H9 (cell line): ENCODE measurements around the gene MARCHF10. TPM values are rescaled to one million over a fixed set of nuclear protein-coding genes. Genes with fewer than 3 reads are reported as not detected.

Source experiments
- DNase-seq: peaks from one replicate; pipeline ENCODE4 v3.0.0-alpha.2; 2017
- H2AFZ ChIP-seq: one replicate; pipeline ENCODE4 v1.6.1; 2013; ENCODE audit warnings: mild to moderate bottlenecking, low read length, control low read depth, moderate library complexity
- H2AK5ac ChIP-seq: 2 replicates; pipeline ENCODE4 v1.6.1; 2013; ENCODE audit warnings: low read length, control low read depth, mixed read lengths; ENCODE audit not compliant: insufficient read length
- H2BK120ac ChIP-seq: one replicate; pipeline ENCODE4 v1.6.1; 2013; ENCODE audit warnings: low read depth, mild to moderate bottlenecking, low read length, control low read depth, inconsistent platforms; ENCODE audit not compliant: poor library complexity, severe bottlenecking
- H2BK12ac ChIP-seq: 2 replicates; pipeline ENCODE4 v1.6.1; 2013; ENCODE audit warnings: low read length, control low read depth, mixed read lengths, low read depth; ENCODE audit not compliant: insufficient read length
- H2BK15ac ChIP-seq: 2 replicates; pipeline ENCODE4 v1.6.1; 2013; ENCODE audit warnings: low read depth, low read length, control low read depth
- H2BK20ac ChIP-seq: one replicate; pipeline ENCODE4 v1.6.1; 2013; ENCODE audit warnings: low read depth, mild to moderate bottlenecking, low read length, control low read depth, inconsistent platforms; ENCODE audit not compliant: poor library complexity, severe bottlenecking
- H2BK5ac ChIP-seq: 2 replicates; pipeline ENCODE4 v1.6.1; 2013; ENCODE audit warnings: low read length, control low read depth, mixed read lengths; ENCODE audit not compliant: insufficient read length
- H3K14ac ChIP-seq: 2 replicates; pipeline ENCODE4 v1.6.1; 2013; ENCODE audit warnings: low read length, control low read depth; ENCODE audit not compliant: insufficient read depth
- H3K18ac ChIP-seq: 2 replicates; pipeline ENCODE4 v1.6.1; 2013; ENCODE audit warnings: low read depth, mild to moderate bottlenecking, mixed read lengths, low read length, control low read depth; ENCODE audit not compliant: insufficient read length
- H3K23ac ChIP-seq: 2 replicates; pipeline ENCODE4 v1.6.1; 2013; ENCODE audit warnings: low read length, control low read depth, mixed read lengths, low read depth; ENCODE audit not compliant: insufficient read length
- H3K23me2 ChIP-seq: 2 replicates; pipeline ENCODE4 v1.6.1; 2013; ENCODE audit warnings: low read depth, mild to moderate bottlenecking, mixed read lengths, low read length, control low read depth; ENCODE audit not compliant: insufficient read length, poor library complexity, severe bottlenecking
- H3K27ac ChIP-seq: 2 replicates; pipeline ENCODE4 v1.5.1; 2013; ENCODE audit warnings: low read length, control low read depth, mixed read lengths, low read depth; ENCODE audit not compliant: insufficient read length
- H3K27me3 ChIP-seq: 2 replicates; pipeline ENCODE4 v1.6.1; 2013; ENCODE audit warnings: low read length, control low read depth, inconsistent platforms; ENCODE audit not compliant: insufficient read depth
- H3K4ac ChIP-seq: 2 replicates; pipeline ENCODE4 v1.6.1; 2013; ENCODE audit warnings: low read depth, mild to moderate bottlenecking, control low read depth, inconsistent platforms, low read length, moderate library complexity
- H3K4me1 ChIP-seq: 2 replicates; pipeline ENCODE4 v1.6.1; 2013; ENCODE audit warnings: low read length, control low read depth, inconsistent platforms; ENCODE audit not compliant: insufficient read depth
- H3K4me2 ChIP-seq: 2 replicates; pipeline ENCODE4 v1.6.1; 2013; ENCODE audit warnings: low read length, control low read depth, mixed read lengths; ENCODE audit not compliant: insufficient read length, insufficient read depth
- H3K56ac ChIP-seq: 2 replicates; pipeline ENCODE4 v1.6.1; 2013; ENCODE audit warnings: low read depth, mild to moderate bottlenecking, mixed read lengths, low read length, control low read depth; ENCODE audit not compliant: insufficient read length
- H3K79me1 ChIP-seq: 2 replicates; pipeline ENCODE4 v1.6.1; 2013; ENCODE audit warnings: low read depth, mild to moderate bottlenecking, moderate library complexity, low read length, control low read depth, inconsistent platforms; ENCODE audit not compliant: insufficient read depth, poor library complexity, severe bottlenecking
- H3K79me2 ChIP-seq: 2 replicates; pipeline ENCODE4 v1.6.1; 2013; ENCODE audit warnings: low read length, control low read depth, inconsistent platforms; ENCODE audit not compliant: insufficient read depth
- H3K9ac ChIP-seq: 2 replicates; pipeline ENCODE4 v1.6.1; 2013; ENCODE audit warnings: low read length, control low read depth, mixed read lengths; ENCODE audit not compliant: insufficient read length; ENCODE audit errors: extremely low read depth
- H3K9me3 ChIP-seq: one replicate; pipeline ENCODE4 v1.6.1; 2013; ENCODE audit warnings: low read depth, low read length, inconsistent platforms; ENCODE audit not compliant: control insufficient read depth
- H3T11ph ChIP-seq: one replicate; pipeline ENCODE4 v1.6.1; 2013; ENCODE audit warnings: mild to moderate bottlenecking, low read length, control low read depth, inconsistent platforms
- H4K20me1 ChIP-seq: one replicate; pipeline ENCODE4 v1.6.1; 2013; ENCODE audit not compliant: control insufficient read depth, insufficient read length, insufficient read depth
- H4K5ac ChIP-seq: 2 replicates; pipeline ENCODE4 v1.6.1; 2013; ENCODE audit warnings: low read depth, mild to moderate bottlenecking, mixed read lengths, low read length, control low read depth; ENCODE audit not compliant: insufficient read length
- H4K8ac ChIP-seq: replicated peaks from 2 replicates; pipeline ENCODE4 v1.6.1; 2013; ENCODE audit warnings: low read length, control low read depth, mixed read lengths, low read depth; ENCODE audit not compliant: insufficient read length
- H4K91ac ChIP-seq: 2 replicates; pipeline ENCODE4 v1.6.1; 2013; ENCODE audit warnings: low read depth, mild to moderate bottlenecking, moderate library complexity, mixed read lengths, low read length, control low read depth; ENCODE audit not compliant: insufficient read length
- H3K27ac Mint-ChIP-seq, 3 experiments: 2 replicates in 2 of 3; 3 replicates in 1 of 3; pipeline ENCODE4 v1.8.0; 2020 to 2021; ENCODE audit warnings: mixed read lengths in 3 of 3, mild to moderate bottlenecking in 1 of 3, moderate library complexity in 1 of 3
- H3K27me3 Mint-ChIP-seq: 2 replicates; pipeline ENCODE4 v1.8.0; 2021; ENCODE audit warnings: low read depth, mild to moderate bottlenecking, moderate library complexity, mixed read lengths
- H3K36me3 Mint-ChIP-seq, 3 experiments: 2 replicates in 2 of 3; 3 replicates in 1 of 3; pipeline ENCODE4 v1.8.0; 2020 to 2021; ENCODE audit warnings: low read depth in 3 of 3, mixed read lengths in 3 of 3; ENCODE audit not compliant: insufficient read depth in 1 of 3
- H3K4me1 Mint-ChIP-seq, 2 experiments: 2 replicates each; pipeline ENCODE4 v1.8.0; 2020; ENCODE audit warnings: mixed read lengths in 2 of 2
- H3K4me3 Mint-ChIP-seq, 2 experiments: 2 replicates in 1 of 2; 3 replicates in 1 of 2; pipeline ENCODE4 v1.8.0; 2020 to 2021; ENCODE audit warnings: mild to moderate bottlenecking in 2 of 2, mixed read lengths in 2 of 2, moderate library complexity in 1 of 2
- H3K9me3 Mint-ChIP-seq, 2 experiments: 2 replicates in 1 of 2; 3 replicates in 1 of 2; pipeline ENCODE4 v1.8.0; 2020; ENCODE audit warnings: mild to moderate bottlenecking in 2 of 2, mixed read lengths in 2 of 2, moderate library complexity in 1 of 2
- WGBS: extraction: QIAGEN DNeasy Blood & Tissue Kit; methylation state at CpG from one replicate; pipeline ENCODE4 v1.1.7; 2013; ENCODE audit warnings: missing lambda C conversion rate, low lambda C conversion rate, mixed read lengths; ENCODE audit not compliant: insufficient read length; ENCODE audit errors: extremely low coverage; 5-methylcytosine and 5-hydroxymethylcytosine counted together
- total RNA-seq: library from RNA; stranded (reverse); gene quantifications from 2 replicates; pipeline ENCODE4 v1.2.1, GENCODE V29; 2021
- TF ChIP-seq, protein P1 (sequence below): fragments of 200-600 bp; sonication (generic); conservative IDR thresholded peaks from 3 replicates; pipeline ENCODE4 v1.8.0; 2021; ENCODE audit warnings: antibody characterized with exemption, mild to moderate bottlenecking

The MARCHF10 gene
- total RNA-seq, 1 experiment from 2014 or later: not detected

DNA sequence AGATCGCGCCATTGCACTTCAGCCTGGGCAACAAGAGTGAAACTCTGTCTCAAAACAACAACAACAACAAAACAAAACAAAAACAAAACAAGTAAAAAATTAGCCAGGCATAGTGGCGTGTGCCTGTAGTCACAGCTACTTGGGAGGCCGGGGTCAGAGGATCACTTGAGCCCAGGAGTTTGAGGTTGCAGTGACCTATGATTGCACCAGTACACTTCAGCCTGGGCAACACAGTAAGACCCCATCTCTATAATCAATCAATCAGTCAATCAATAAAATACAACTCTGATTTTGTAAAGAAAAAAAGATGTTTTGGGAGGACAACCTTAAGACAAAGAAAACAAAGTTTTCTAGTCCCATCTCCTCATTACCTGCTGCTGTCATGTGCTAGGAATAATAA is 51.9 kb downstream of the MARCHF10 start:
- no peaks in the 10 kb centered on the region for H3K23me2 ChIP-seq
- H3K27ac Mint-ChIP-seq: no peak overlapping the region

More for the DNA sequence above, 51.9 kb downstream of the MARCHF10 start:
- Histone ChIP-seq H4K20me1 (no peaks in the 10 kb centered on the region), H2BK15ac (no peak overlapping the region), H4K91ac (no peak overlapping the region), H3T11ph (no peak overlapping the region), H3K79me2 (no peaks in the 10 kb centered on the region), H2BK20ac (no peak overlapping the region), H3K4me2 (no peak overlapping the region), H3K27me3 (no peaks in the 10 kb centered on the region), H2BK120ac (no peak overlapping the region), H2BK5ac (no peak overlapping the region), H2BK12ac (no peak overlapping the region), H3K9ac (no peak overlapping the region), H3K4ac (no peak overlapping the region), H4K5ac (no peak overlapping the region), H3K27ac (no peak overlapping the region), H4K8ac (no peak overlapping the region), H3K4me1 (no peaks in the 10 kb centered on the region), H2AK5ac (no peak overlapping the region), H3K18ac (no peak overlapping the region), H2AFZ (no peak overlapping the region), H3K14ac (no peak overlapping the region), H3K56ac (no peak overlapping the region), H3K23ac (no peak overlapping the region), H3K79me1 (no peaks in the 10 kb centered on the region), H3K9me3 (no peaks in the 10 kb centered on the region)
- Mint-ChIP-seq H3K36me3 (no peaks in the 10 kb centered on the region; a peak in 1 of 7 replicates), H3K4me1 (peaks cover 17 to 22% of the 10 kb centered on the region in 2 experiments), H3K9me3 (no peaks in the 10 kb centered on the region), H3K4me3 (no peak overlapping the region), H3K27me3 (no peaks in the 10 kb centered on the region; the same call in 1 of the 2 replicates)
- TF ChIP-seq, protein P1, sequence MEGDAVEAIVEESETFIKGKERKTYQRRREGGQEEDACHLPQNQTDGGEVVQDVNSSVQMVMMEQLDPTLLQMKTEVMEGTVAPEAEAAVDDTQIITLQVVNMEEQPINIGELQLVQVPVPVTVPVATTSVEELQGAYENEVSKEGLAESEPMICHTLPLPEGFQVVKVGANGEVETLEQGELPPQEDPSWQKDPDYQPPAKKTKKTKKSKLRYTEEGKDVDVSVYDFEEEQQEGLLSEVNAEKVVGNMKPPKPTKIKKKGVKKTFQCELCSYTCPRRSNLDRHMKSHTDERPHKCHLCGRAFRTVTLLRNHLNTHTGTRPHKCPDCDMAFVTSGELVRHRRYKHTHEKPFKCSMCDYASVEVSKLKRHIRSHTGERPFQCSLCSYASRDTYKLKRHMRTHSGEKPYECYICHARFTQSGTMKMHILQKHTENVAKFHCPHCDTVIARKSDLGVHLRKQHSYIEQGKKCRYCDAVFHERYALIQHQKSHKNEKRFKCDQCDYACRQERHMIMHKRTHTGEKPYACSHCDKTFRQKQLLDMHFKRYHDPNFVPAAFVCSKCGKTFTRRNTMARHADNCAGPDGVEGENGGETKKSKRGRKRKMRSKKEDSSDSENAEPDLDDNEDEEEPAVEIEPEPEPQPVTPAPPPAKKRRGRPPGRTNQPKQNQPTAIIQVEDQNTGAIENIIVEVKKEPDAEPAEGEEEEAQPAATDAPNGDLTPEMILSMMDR: no peak
- no CpG with 5 or more reads among the region's 4 CpGs for WGBS
- DNase-seq: no peak
